Cardiac fibroblast (primary cell): ENCODE results near the gene IL16.

Experiments used
- DNase-seq, 2 donors: peaks; one replicate each; pipeline versions ENCODE4 v3.0.0 to v3.0.0-alpha.2; 2010; ENCODE audit warnings: low read depth in 2 of 2
- H3K4me3 ChIP-seq, 2 donors: replicated peaks in 1 of 2; 1 replicate in 1 of 2; 2 replicates in 1 of 2; pipeline ENCODE4 v1.5.1; 2011; ENCODE audit warnings: low read depth in 2 of 2, low read length in 2 of 2, mild to moderate bottlenecking in 2 of 2, moderate library complexity in 1 of 2
- TF ChIP-seq, protein P1 (sequence below): IDR thresholded peaks from one replicate; pipeline ENCODE4 v1.5.1; 2011; ENCODE audit warnings: low read depth, mild to moderate bottlenecking, low read length, inconsistent platforms

IL16 gene

DNA sequence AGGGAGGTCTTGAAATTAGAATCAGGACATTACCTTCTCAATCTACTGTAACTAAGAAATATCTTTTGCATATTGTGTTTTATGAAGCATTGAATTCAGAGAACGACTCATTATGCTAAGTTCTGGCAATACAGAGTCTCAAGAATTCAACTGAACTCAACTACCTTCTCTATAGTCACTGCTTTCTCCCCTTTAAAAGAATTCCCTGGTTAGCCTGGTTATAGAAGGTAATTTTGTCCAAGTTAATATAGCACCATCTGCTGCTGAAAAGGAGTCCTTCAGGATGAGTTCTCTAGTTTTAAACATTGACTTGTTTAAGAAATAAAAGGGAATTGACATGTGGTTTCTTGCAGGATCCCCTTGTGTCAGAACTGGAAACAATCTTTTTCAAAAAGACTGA is 60.2 kb downstream of the IL16 start:
- TF ChIP-seq, protein P1, sequence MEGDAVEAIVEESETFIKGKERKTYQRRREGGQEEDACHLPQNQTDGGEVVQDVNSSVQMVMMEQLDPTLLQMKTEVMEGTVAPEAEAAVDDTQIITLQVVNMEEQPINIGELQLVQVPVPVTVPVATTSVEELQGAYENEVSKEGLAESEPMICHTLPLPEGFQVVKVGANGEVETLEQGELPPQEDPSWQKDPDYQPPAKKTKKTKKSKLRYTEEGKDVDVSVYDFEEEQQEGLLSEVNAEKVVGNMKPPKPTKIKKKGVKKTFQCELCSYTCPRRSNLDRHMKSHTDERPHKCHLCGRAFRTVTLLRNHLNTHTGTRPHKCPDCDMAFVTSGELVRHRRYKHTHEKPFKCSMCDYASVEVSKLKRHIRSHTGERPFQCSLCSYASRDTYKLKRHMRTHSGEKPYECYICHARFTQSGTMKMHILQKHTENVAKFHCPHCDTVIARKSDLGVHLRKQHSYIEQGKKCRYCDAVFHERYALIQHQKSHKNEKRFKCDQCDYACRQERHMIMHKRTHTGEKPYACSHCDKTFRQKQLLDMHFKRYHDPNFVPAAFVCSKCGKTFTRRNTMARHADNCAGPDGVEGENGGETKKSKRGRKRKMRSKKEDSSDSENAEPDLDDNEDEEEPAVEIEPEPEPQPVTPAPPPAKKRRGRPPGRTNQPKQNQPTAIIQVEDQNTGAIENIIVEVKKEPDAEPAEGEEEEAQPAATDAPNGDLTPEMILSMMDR = peak; percentile 58
- peak; percentile 73 to 77 for DNase-seq
- no peak overlapping the region for H3K4me3 ChIP-seq

DNA sequence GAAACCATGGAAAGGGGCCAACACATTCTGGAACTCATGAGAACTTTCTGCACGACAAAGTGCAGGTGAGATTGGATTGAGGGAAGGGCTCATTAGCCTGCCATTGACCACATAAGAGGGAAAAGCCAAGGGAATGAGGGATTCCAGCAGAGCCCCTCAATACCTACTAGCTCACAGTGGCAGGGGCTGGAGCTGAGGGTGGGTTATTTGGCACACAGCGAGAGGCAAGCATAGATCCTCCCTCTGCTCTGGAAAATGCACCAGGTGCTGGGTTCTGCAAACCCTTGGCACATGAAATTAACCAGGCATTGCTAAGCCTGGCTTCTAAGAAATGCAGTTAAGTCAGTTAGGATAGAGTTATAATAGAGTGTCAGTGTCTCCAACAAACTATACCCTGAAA is 60.8 kb downstream of the IL16 start:
- TF ChIP-seq, protein P1 = no peak
- DNase-seq = no peak
- no peak overlapping the region for H3K4me3 ChIP-seq

DNA sequence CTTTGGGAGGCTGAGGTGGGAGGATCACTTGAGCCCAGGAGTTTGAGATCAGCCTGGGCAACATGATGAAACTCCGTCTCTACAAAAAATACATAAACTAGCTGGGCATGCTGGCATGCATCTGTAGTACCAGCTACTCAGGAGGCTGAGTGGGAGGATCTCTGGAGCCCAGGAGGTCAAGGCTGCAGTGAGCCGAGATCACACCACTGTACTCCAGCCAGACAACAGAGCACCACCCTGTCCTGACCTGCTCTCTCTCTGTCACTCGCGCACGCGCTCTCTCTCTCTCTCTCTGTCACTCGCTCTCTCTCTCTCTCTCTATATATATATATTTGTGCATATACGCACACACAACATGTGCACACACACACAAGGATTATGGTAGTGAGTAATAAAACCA is 61.8 kb downstream of the IL16 start:
- no peak overlapping the region for H3K4me3 ChIP-seq
- TF ChIP-seq, protein P1 = no peak
- DNase-seq = no peak

DNA sequence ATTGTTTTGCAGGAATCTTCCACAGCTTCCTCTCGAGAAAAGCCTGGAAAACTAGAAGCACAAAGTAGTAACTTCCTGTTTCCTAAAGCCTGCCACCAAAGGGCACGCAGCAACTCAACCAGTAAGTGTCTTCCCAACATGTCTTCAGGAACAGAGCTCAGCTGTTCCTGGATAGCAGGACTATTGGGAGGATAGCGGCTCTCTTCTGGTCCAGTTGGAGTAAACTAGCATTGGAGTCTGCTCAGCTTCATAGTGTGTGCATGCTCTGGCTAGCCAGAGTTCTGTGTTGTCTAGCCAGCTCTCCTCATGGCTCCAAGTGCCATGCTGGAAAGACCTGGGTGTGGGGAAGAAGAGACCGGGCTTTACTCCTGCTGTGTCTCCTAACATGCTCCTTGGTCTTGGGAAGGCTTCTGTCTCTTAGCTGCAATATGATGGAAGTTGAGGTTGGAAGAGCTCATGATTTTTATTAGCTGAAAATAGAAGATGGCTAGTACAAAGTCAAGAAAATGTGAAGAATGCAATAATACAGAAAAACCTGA is 63.1 kb downstream of the IL16 start:
- no peak overlapping the region for H3K4me3 ChIP-seq
- DNase-seq = no peak
- TF ChIP-seq, protein P1 = no peak

DNA sequence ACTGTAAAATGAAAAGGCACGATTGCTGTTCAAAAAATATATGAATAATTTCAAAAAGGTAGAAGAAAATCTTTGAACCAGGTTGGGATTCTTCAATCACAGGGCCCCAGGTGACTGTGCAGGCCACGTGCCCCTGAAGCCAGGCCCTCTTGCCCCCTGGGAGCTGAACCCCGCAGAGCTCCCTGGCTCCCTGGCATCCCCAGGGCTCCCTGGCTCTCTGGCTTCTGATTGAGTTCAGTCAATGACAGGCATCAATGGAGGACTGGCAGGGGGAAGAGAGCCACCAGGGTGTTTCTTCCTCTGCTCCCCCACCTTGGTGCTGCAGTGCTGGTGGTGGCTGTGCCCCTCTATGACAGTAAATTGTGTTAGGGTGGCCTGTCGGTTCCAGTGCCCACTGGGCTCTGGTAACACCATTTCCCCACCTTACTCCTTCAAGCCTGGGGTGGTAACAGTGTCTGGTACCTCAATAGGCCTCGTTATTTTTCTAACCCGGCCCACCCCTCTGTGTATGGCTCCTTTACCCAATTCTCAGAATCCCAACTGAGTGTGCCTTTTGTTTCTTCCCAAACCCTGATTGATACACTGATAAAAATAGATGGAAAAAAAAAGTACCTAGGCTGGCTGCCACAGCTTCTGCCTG is 64.6 kb downstream of the IL16 start:
- no peak for DNase-seq
- no peak overlapping the region for H3K4me3 ChIP-seq
- TF ChIP-seq, protein P1 = no peak

DNA sequence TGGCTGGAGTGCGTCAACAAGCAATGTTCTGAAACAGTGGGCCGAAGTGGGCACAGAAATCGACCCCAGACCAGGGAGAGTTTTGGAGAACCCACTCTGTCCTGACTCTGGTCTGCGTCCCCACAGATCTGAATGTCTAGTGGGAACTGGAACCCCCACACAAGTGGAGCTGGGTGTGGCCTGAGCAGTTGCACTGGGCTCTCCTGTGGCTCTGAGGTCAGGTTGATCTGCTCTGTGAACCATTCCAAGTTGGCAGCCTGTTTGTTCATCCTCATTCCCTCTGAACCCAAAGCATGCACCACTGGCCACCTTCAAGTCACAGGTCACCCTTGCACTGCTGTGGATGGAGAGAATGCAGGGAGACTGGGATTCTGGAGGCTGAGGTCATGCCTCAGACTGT is 66.8 kb downstream of the IL16 start:
- no peak overlapping the region for H3K4me3 ChIP-seq
- DNase-seq = no peak
- TF ChIP-seq, protein P1 = no peak
